WTC11 (cell line): Measurements from ENCODE around the gene RTL1. TPM values are rescaled to one million over a fixed set of nuclear protein-coding genes. Genes with fewer than 3 reads are reported as not detected.

ENCODE experiments used
- ATAC-seq: fragments of 200-7000 bp; cut with Tn5 transposase; 2 replicates; pipeline ENCODE4 v1.10.0; 2021; ENCODE audit warnings: mild to moderate bottlenecking, moderate library complexity
- CTCF ChIA-PET: fragments of 300-600 bp; sonication (Branson Sonifier 250); formaldehyde crosslinking; loops from one replicate; lab custom pipeline; 2021; ENCODE audit warnings: antibody characterized with exemption; lab: Charles Lee
- POLR2A ChIA-PET: fragments of 350-600 bp; sonication (Branson Sonifier 250); formaldehyde crosslinking; loops from one replicate; lab custom pipeline; 2021; ENCODE audit warnings: antibody characterized with exemption; lab: Charles Lee
- DNase-seq: peaks from one replicate; pipeline ENCODE4 v3.0.0; 2021; ENCODE audit warnings: low spot score
- H3K27ac Mint-ChIP-seq: 2 replicates; pipeline ENCODE4 v1.8.0; 2021; ENCODE audit warnings: mixed read lengths
- H3K27me3 Mint-ChIP-seq: 2 replicates; pipeline ENCODE4 v1.8.0; 2021; ENCODE audit warnings: low read depth, mild to moderate bottlenecking, moderate library complexity, mixed read lengths
- H3K36me3 Mint-ChIP-seq: 2 replicates; pipeline ENCODE4 v1.8.0; 2021; ENCODE audit warnings: mixed read lengths
- H3K4me1 Mint-ChIP-seq: 2 replicates; pipeline ENCODE4 v1.8.0; 2022; ENCODE audit warnings: mixed read lengths
- H3K4me3 Mint-ChIP-seq: 2 replicates; pipeline ENCODE4 v1.8.0; 2021; ENCODE audit warnings: mild to moderate bottlenecking, moderate library complexity, mixed read lengths
- H3K9me3 Mint-ChIP-seq: 2 replicates; pipeline ENCODE4 v1.8.0; 2021; ENCODE audit warnings: mixed read lengths
- ATF1 ChIP-seq: sonication (generic); formaldehyde crosslinking; IDR thresholded peaks from 2 replicates; pipeline ENCODE4 v1.8.1; 2023; ENCODE audit warnings: mild to moderate bottlenecking, moderate library complexity, missing genetic modification reagents
- CREM ChIP-seq: sonication (generic); formaldehyde crosslinking; IDR thresholded peaks from 2 replicates; pipeline ENCODE4 v1.8.1; 2022; ENCODE audit warnings: mild to moderate bottlenecking, missing genetic modification reagents, moderate library complexity
- ELF4 ChIP-seq: sonication (generic); formaldehyde crosslinking; IDR thresholded peaks from 2 replicates; pipeline ENCODE4 v1.8.1; 2022; ENCODE audit warnings: low read depth, mild to moderate bottlenecking, moderate library complexity, missing genetic modification reagents
- HMGA2 ChIP-seq: fragments of 250-450 bp; sonication (Bioruptor Pico); IDR thresholded peaks from 2 replicates; pipeline ENCODE4 v1.4.0; 2021; ENCODE audit warnings: mild to moderate bottlenecking, moderate library complexity
- JUN ChIP-seq: sonication (generic); formaldehyde crosslinking; IDR thresholded peaks from 2 replicates; pipeline ENCODE4 v1.8.0; 2023; ENCODE audit warnings: mild to moderate bottlenecking, missing genetic modification reagents
- NFATC4 ChIP-seq: fragments of 250-450 bp; sonication (Bioruptor Pico); IDR thresholded peaks from 2 replicates; pipeline ENCODE4 v1.9.0; 2021; ENCODE audit warnings: mild to moderate bottlenecking
- RELA ChIP-seq: sonication (generic); formaldehyde crosslinking; IDR thresholded peaks from 2 replicates; pipeline ENCODE4 v1.8.1; 2022; ENCODE audit warnings: missing genetic modification reagents, mild to moderate bottlenecking, borderline replicate concordance
- SMAD4 ChIP-seq: sonication (generic); formaldehyde crosslinking; IDR thresholded peaks from 2 replicates; pipeline ENCODE4 v1.8.0; 2022; ENCODE audit warnings: mild to moderate bottlenecking, missing genetic modification reagents
- SOX15 ChIP-seq: fragments of 250-450 bp; sonication (Bioruptor Pico); IDR thresholded peaks from 2 replicates; pipeline ENCODE4 v1.9.0; 2021; ENCODE audit warnings: mild to moderate bottlenecking
- ZNF263 ChIP-seq: sonication (generic); formaldehyde crosslinking; IDR thresholded peaks from 2 replicates; pipeline ENCODE4 v1.8.1; 2022; ENCODE audit warnings: low read depth, mild to moderate bottlenecking, moderate library complexity, missing genetic modification reagents
- ZNF423 ChIP-seq: fragments of 250-450 bp; sonication (Bioruptor Pico); IDR thresholded peaks from 2 replicates; pipeline ENCODE4 v2.1.2; 2022; ENCODE audit warnings: mild to moderate bottlenecking, moderate library complexity
- total RNA-seq: library from RNA; stranded (reverse); gene quantifications from 3 replicates; pipeline ENCODE4 v1.2.3, GENCODE V29; 2021
- TF ChIP-seq, protein P1 (sequence below): sonication (generic); formaldehyde crosslinking; conservative IDR thresholded peaks from 2 replicates; pipeline ENCODE4 v1.8.1; 2022; ENCODE audit warnings: mild to moderate bottlenecking, missing genetic modification reagents
- TF ChIP-seq, protein P2 (sequence below): sonication (generic); formaldehyde crosslinking; IDR thresholded peaks from 2 replicates; pipeline ENCODE4 v1.8.0; 2022; ENCODE audit warnings: missing genetic modification reagents
- TF ChIP-seq, protein P3 (sequence below): sonication (generic); formaldehyde crosslinking; IDR thresholded peaks from 2 replicates; pipeline ENCODE4 v1.8.0; 2022; ENCODE audit warnings: mild to moderate bottlenecking, missing genetic modification reagents
- TF ChIP-seq, protein P4 (sequence below): fragments of 250-450 bp; sonication (Bioruptor Pico); IDR thresholded peaks from 2 replicates; pipeline ENCODE4 v1.9.0; 2021; ENCODE audit warnings: mild to moderate bottlenecking
- TF ChIP-seq, protein P5 (sequence below): fragments of 250-450 bp; sonication (Bioruptor Pico); conservative IDR thresholded peaks from 2 replicates; pipeline ENCODE4 v1.9.0; 2021; ENCODE audit warnings: mild to moderate bottlenecking
- TF ChIP-seq, protein P6 (sequence below): sonication (generic); formaldehyde crosslinking; IDR thresholded peaks from 2 replicates; pipeline ENCODE4 v1.8.1; 2023; ENCODE audit warnings: mild to moderate bottlenecking, missing genetic modification reagents, borderline replicate concordance
- TF ChIP-seq, protein P7 (sequence below): fragments of 250-450 bp; sonication (Bioruptor Pico); IDR thresholded peaks from 2 replicates; pipeline ENCODE4 v2.1.2; 2022; ENCODE audit warnings: mild to moderate bottlenecking, moderate library complexity

RTL1 gene
- total RNA-seq, 1 experiment from 2014 or later, result 0.07 TPM

DNA sequence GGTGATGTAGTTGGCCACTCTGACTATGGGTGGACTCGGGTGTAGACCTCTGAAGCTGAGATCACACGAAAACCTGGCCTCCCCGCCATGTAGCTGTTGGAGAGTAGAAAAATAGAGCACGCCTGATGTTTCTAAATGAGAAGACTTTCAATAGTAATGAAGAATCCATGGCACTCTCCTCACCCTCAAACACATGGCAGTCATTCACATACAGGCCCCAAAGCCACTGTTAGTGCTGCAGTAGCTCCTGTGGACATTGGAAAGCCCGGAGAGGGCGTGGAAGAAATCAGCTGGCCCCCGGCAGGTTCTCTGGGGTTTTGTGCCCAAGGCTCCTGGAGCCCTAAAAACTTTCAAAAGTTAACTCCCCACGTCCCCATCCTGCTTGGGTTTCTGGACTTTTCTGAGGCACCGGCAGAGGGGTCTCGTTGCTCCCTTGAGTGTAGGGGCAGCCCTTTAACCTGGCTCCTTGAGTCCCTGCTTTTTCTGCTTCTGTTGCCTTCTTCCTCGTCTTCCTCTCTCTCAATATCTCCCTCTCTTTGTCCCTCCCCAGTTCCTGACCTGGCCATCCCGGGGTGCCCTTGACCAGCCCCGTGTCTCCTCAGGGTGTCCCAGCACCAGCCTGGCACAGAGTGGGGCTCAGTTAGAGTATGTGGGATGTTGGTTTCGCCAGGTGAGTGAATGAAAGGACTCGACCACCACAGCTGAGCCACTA is 69.3 kb downstream of the RTL1 start:
- TF ChIP-seq, protein P1, sequence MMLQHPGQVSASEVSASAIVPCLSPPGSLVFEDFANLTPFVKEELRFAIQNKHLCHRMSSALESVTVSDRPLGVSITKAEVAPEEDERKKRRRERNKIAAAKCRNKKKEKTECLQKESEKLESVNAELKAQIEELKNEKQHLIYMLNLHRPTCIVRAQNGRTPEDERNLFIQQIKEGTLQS (CRISPR knock-in tag), result no peak
- TF ChIP-seq, protein P2, sequence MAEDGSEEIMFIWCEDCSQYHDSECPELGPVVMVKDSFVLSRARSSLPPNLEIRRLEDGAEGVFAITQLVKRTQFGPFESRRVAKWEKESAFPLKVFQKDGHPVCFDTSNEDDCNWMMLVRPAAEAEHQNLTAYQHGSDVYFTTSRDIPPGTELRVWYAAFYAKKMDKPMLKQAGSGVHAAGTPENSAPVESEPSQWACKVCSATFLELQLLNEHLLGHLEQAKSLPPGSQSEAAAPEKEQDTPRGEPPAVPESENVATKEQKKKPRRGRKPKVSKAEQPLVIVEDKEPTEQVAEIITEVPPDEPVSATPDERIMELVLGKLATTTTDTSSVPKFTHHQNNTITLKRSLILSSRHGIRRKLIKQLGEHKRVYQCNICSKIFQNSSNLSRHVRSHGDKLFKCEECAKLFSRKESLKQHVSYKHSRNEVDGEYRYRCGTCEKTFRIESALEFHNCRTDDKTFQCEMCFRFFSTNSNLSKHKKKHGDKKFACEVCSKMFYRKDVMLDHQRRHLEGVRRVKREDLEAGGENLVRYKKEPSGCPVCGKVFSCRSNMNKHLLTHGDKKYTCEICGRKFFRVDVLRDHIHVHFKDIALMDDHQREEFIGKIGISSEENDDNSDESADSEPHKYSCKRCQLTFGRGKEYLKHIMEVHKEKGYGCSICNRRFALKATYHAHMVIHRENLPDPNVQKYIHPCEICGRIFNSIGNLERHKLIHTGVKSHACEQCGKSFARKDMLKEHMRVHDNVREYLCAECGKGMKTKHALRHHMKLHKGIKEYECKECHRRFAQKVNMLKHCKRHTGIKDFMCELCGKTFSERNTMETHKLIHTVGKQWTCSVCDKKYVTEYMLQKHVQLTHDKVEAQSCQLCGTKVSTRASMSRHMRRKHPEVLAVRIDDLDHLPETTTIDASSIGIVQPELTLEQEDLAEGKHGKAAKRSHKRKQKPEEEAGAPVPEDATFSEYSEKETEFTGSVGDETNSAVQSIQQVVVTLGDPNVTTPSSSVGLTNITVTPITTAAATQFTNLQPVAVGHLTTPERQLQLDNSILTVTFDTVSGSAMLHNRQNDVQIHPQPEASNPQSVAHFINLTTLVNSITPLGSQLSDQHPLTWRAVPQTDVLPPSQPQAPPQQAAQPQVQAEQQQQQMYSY (CRISPR knock-in tag), result no peak
- TF ChIP-seq NFATC4 (CRISPR knock-in tag) (no peak), SMAD4 (CRISPR knock-in tag) (no peak), ATF1 (CRISPR knock-in tag) (no peak), CREM (no peak), ELF4 (CRISPR knock-in tag) (no peak), ZNF423 (no peak), RELA (CRISPR knock-in tag) (no peak)
- TF ChIP-seq, protein P3, sequence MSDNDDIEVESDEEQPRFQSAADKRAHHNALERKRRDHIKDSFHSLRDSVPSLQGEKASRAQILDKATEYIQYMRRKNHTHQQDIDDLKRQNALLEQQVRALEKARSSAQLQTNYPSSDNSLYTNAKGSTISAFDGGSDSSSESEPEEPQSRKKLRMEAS, result no peak
- Mint-ChIP-seq H3K9me3 (0 out of 2 replicates have a peak, but pooled peaks cover 4% of the 10 kb centered on the region), H3K4me1 (peaks cover 56% of the 10 kb centered on the region), H3K27me3 (peaks cover 4% of the 10 kb centered on the region), H3K4me3 (no peak overlapping the region), H3K36me3 (peaks cover 50% of the 10 kb centered on the region), H3K27ac (no peak overlapping the region)
- ATAC-seq, result no peak
- POLR2A ChIA-PET, result no interaction called here
- DNase-seq, result no peak
- CTCF ChIA-PET, result interaction anchor here (0.5 to 1.3 kb wide), 3 partner anchors 17 to 124 kb away, joined by 3 read pairs; no protein-coding TSS in a partner anchor

DNA sequence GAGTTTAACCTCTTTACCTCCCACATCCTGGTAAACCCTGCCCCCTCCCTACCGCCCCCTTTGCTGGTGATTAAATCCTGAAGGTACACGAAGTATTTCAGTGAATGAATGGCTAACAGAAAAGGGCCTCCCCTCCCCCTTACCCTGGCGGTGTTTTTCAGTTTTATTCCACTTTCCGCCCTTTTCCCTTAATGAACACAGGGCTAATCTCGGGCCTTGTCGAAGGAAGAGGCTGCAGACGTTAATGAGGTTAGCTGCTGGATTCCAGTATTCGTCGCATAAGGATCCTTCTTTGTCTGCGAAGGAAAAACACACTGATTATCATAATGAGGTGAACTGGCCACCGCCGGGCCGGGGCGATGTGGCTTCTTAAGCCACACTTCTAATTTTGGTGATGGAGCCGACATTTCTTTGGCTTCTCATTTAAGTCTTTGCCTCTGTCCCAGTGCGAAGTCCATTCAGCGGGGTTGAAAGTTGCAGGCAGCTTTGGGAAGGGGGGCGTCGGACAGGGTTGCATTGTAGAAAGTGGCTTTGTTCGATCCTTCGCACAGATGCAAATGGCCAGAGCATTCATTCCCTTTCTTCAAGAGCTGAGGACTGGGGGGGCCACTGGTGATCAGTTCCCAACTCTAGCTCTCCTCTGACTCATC is 71.1 kb downstream of the RTL1 start:
- CTCF ChIA-PET, result no interaction called here
- peak overlapping the region; percentile 49; the same call in 1 of the 2 replicates for H3K27ac Mint-ChIP-seq
- H3K4me3 Mint-ChIP-seq, result no peak overlapping the region
- TF ChIP-seq, protein P4, sequence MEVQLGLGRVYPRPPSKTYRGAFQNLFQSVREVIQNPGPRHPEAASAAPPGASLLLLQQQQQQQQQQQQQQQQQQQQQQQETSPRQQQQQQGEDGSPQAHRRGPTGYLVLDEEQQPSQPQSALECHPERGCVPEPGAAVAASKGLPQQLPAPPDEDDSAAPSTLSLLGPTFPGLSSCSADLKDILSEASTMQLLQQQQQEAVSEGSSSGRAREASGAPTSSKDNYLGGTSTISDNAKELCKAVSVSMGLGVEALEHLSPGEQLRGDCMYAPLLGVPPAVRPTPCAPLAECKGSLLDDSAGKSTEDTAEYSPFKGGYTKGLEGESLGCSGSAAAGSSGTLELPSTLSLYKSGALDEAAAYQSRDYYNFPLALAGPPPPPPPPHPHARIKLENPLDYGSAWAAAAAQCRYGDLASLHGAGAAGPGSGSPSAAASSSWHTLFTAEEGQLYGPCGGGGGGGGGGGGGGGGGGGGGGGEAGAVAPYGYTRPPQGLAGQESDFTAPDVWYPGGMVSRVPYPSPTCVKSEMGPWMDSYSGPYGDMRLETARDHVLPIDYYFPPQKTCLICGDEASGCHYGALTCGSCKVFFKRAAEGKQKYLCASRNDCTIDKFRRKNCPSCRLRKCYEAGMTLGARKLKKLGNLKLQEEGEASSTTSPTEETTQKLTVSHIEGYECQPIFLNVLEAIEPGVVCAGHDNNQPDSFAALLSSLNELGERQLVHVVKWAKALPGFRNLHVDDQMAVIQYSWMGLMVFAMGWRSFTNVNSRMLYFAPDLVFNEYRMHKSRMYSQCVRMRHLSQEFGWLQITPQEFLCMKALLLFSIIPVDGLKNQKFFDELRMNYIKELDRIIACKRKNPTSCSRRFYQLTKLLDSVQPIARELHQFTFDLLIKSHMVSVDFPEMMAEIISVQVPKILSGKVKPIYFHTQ (CRISPR knock-in tag), result no peak
- TF ChIP-seq, protein P5, sequence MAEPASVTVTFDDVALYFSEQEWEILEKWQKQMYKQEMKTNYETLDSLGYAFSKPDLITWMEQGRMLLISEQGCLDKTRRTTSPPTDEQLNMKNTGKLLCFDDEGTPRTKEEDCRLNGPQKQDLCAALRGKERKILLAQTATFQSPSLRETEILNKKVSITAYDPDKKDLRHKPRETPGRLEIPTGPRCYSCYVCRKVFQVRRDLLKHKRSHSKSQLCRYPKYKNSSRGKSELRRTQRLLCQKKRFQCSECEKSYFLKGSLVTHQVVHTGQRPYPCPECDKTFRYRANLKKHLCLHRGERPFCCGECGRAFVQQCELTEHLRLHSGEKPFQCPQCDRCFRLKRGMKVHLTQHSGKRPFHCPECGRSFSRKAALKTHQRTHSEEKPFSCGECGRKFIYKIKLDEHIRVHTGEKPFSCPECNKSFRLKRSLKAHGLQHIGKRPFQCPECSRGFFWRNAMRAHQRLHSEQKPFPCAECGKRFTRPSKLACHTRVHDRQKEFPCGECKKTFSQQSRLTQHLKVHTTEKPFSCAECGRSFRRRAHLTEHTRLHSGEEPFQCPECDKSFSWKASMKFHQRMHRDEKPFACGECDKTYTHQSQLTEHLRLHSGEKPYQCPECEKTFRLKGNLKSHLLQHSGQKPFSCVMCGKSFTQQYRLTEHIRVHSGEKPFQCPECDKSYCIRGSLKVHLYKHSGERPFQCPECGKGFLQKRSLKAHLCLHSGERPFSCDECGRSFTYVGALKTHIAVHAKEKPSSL (CRISPR knock-in tag), result no peak
- TF ChIP-seq HMGA2 (CRISPR knock-in tag) (no peak), JUN (CRISPR knock-in tag) (no peak), ELF4 (CRISPR knock-in tag) (no peak), ZNF263 (CRISPR knock-in tag) (no peak), SOX15 (no peak)
- TF ChIP-seq, protein P6, sequence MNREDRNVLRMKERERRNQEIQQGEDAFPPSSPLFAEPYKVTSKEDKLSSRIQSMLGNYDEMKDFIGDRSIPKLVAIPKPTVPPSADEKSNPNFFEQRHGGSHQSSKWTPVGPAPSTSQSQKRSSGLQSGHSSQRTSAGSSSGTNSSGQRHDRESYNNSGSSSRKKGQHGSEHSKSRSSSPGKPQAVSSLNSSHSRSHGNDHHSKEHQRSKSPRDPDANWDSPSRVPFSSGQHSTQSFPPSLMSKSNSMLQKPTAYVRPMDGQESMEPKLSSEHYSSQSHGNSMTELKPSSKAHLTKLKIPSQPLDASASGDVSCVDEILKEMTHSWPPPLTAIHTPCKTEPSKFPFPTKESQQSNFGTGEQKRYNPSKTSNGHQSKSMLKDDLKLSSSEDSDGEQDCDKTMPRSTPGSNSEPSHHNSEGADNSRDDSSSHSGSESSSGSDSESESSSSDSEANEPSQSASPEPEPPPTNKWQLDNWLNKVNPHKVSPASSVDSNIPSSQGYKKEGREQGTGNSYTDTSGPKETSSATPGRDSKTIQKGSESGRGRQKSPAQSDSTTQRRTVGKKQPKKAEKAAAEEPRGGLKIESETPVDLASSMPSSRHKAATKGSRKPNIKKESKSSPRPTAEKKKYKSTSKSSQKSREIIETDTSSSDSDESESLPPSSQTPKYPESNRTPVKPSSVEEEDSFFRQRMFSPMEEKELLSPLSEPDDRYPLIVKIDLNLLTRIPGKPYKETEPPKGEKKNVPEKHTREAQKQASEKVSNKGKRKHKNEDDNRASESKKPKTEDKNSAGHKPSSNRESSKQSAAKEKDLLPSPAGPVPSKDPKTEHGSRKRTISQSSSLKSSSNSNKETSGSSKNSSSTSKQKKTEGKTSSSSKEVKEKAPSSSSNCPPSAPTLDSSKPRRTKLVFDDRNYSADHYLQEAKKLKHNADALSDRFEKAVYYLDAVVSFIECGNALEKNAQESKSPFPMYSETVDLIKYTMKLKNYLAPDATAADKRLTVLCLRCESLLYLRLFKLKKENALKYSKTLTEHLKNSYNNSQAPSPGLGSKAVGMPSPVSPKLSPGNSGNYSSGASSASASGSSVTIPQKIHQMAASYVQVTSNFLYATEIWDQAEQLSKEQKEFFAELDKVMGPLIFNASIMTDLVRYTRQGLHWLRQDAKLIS (CRISPR knock-in tag), result no peak
- TF ChIP-seq, protein P7, sequence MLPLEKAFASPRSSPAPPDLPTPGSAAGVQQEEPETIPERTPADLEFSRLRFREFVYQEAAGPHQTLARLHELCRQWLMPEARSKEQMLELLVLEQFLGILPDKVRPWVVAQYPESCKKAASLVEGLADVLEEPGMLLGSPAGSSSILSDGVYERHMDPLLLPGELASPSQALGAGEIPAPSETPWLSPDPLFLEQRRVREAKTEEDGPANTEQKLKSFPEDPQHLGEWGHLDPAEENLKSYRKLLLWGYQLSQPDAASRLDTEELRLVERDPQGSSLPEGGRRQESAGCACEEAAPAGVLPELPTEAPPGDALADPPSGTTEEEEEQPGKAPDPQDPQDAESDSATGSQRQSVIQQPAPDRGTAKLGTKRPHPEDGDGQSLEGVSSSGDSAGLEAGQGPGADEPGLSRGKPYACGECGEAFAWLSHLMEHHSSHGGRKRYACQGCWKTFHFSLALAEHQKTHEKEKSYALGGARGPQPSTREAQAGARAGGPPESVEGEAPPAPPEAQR (CRISPR knock-in tag), result no peak

More for the DNA sequence above, 71.1 kb downstream of the RTL1 start:
- peaks cover 6% of the 10 kb centered on the region for H3K27me3 Mint-ChIP-seq
- peaks cover 49% of the 10 kb centered on the region for H3K4me1 Mint-ChIP-seq
- H3K9me3 Mint-ChIP-seq, result peaks cover 10% of the 10 kb centered on the region
- peaks cover 51% of the 10 kb centered on the region for H3K36me3 Mint-ChIP-seq
- ATAC-seq (no peak), DNase-seq (no peak)
- POLR2A ChIA-PET, result no interaction called here
